Prostate gland (tissue), 2 donors: Measurements from ENCODE around the gene BANK1. TPM values are rescaled to one million over a fixed set of nuclear protein-coding genes. Genes with fewer than 3 reads are reported as not detected.

ENCODE experiments used
- DNase-seq: peaks from one replicate; pipeline ENCODE4 v3.0.0-alpha.2; 2019; ENCODE audit warnings: low spot score
- H3K27ac ChIP-seq, 2 donors: fragments of 200-600 bp; sonication (generic); 2 replicates each; pipeline ENCODE4 v1.5.1; 2017 to 2019
- H3K27me3 ChIP-seq: fragments of 200-600 bp; sonication (generic); replicated peaks from 2 replicates; pipeline ENCODE4 v1.5.1; 2019; ENCODE audit not compliant: insufficient read depth
- H3K36me3 ChIP-seq, 2 donors: fragments of 200-600 bp; sonication (generic); 1 replicate in 1 of 2; 2 replicates in 1 of 2; pipeline versions ENCODE4 v1.5.1 to v1.8.1; 2017 to 2019
- H3K4me1 ChIP-seq: fragments of 200-600 bp; sonication (generic); replicated peaks from 2 replicates; pipeline ENCODE4 v1.5.1; 2019
- H3K4me3 ChIP-seq, 2 donors: fragments of 200-600 bp; sonication (generic); 2 replicates each; pipeline ENCODE4 v1.5.1; 2017 to 2019
- H3K9me3 ChIP-seq: fragments of 200-600 bp; sonication (generic); 2 replicates; pipeline ENCODE4 v1.5.1; 2017
- POLR2A ChIP-seq: fragments of 450-650 bp; IDR thresholded peaks from one replicate; pipeline ENCODE4 v1.6.1; 2016; ENCODE audit warnings: antibody characterized with exemption, mild to moderate bottlenecking
- POLR2AphosphoS5 ChIP-seq: sonication (generic); formaldehyde crosslinking; IDR thresholded peaks from one replicate; pipeline ENCODE4 v1.6.1; 2017; ENCODE audit warnings: antibody characterized with exemption
- WGBS: methylation state at CpG from one replicate; pipeline ENCODE4 v1.1.5; 2018; 5-methylcytosine and 5-hydroxymethylcytosine counted together
- intact Hi-C: fragments of 100-400 bp; cut with DNase I; formaldehyde crosslinking; loops from one replicate; pipeline ENCODE4 v1.14.2; 2022
- total RNA-seq, 2 donors: library from RNA; depleted of rRNA; stranded (reverse); fragments of >200 nt; gene quantifications; one replicate each; pipeline ENCODE4 v1.1.0, GENCODE V29; 2016
- TF ChIP-seq, protein P1 (sequence below), 4 experiments: fragments of 200-600 bp in 2 of 4; fragments of 450-650 bp in 2 of 4; sonication (generic) in 2 of 4; IDR thresholded peaks; 1 replicate in 3 of 4; 2 replicates in 1 of 4; pipeline ENCODE4 v1.5.1; 2016 to 2019; ENCODE audit warnings: antibody characterized with exemption in 4 of 4, mild to moderate bottlenecking in 2 of 4, moderate library complexity in 2 of 4

BANK1 gene
- total RNA-seq, 2 donors from 2014 or later, result 3.3 to 10.3 TPM

DNA sequence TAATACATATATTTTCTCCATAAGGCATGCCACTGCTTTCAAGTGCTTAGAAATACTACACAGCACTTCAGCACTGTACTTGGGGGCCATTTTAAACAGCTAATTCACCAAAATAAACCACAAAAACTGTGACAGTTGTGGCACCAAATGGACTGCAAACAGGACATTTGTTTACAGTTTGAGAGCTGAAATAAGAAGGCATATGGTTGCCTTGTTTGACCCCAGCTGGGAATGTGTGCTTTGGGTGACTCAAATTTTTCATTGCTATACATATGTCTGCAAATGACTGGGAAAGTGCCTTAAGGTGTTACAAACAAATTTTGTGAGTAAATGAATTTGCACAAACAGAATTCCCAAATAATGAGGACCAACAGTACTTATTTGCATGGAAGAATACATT, 124.2 kb downstream of the BANK1 start:
- intact Hi-C loops, result no loop called here
- no peak overlapping the region for H3K27ac ChIP-seq
- TF ChIP-seq POLR2AphosphoS5 (no peak), POLR2A (no peak)
- TF ChIP-seq, protein P1, sequence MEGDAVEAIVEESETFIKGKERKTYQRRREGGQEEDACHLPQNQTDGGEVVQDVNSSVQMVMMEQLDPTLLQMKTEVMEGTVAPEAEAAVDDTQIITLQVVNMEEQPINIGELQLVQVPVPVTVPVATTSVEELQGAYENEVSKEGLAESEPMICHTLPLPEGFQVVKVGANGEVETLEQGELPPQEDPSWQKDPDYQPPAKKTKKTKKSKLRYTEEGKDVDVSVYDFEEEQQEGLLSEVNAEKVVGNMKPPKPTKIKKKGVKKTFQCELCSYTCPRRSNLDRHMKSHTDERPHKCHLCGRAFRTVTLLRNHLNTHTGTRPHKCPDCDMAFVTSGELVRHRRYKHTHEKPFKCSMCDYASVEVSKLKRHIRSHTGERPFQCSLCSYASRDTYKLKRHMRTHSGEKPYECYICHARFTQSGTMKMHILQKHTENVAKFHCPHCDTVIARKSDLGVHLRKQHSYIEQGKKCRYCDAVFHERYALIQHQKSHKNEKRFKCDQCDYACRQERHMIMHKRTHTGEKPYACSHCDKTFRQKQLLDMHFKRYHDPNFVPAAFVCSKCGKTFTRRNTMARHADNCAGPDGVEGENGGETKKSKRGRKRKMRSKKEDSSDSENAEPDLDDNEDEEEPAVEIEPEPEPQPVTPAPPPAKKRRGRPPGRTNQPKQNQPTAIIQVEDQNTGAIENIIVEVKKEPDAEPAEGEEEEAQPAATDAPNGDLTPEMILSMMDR (IDR thresholded peaks at IDR 0.05), result no peak

DNA sequence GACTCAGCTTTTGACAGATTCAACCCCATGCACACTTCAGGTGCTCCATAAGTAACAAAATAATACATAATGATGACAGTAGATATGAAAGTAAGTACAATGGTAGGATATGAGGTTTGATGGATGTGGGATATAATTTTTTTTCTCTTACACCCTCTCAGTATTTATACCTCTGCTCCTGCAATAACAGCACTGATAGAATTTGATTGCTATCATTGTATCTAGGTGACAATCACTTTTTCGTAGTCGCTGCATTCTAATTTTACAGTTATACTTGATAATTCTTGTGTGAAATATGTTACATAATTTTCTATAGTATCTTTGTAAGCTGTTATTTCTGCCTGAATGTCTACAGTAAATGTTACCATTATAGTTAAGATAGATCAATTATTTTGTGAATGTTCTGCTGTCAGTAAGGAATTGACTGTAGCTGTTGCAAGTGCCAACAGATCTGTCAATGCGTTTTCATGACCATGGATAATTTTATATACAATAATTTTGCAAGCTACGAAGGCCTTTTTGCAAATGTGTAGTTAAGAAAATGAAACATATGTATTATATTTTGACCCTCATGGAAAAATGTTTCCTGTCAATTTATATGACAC, 128.9 kb downstream of the BANK1 start:
- Histone ChIP-seq H3K4me1 (no peaks in the 10 kb centered on the region), H3K27ac (no peak overlapping the region), H3K27me3 (no peaks in the 10 kb centered on the region), H3K9me3 (no peaks in the 10 kb centered on the region), H3K36me3 (no peaks in the 10 kb centered on the region), H3K4me3 (no peak overlapping the region)
- TF ChIP-seq POLR2A (no peak), POLR2AphosphoS5 (no peak)
- TF ChIP-seq, protein P1 (IDR thresholded peaks at IDR 0.05), result no peak
- DNase-seq, result no peak
- 93% methylated on average over 4 of the region's 4 CpGs for WGBS
- intact Hi-C loops, result no loop called here

More for the DNA sequence above, 124.2 kb downstream of the BANK1 start:
- Histone ChIP-seq H3K4me3 (no peak overlapping the region), H3K27me3 (no peaks in the 10 kb centered on the region), H3K4me1 (no peaks in the 10 kb centered on the region), H3K36me3 (no peaks in the 10 kb centered on the region), H3K9me3 (no peaks in the 10 kb centered on the region)
- DNase-seq, result no peak

DNA sequence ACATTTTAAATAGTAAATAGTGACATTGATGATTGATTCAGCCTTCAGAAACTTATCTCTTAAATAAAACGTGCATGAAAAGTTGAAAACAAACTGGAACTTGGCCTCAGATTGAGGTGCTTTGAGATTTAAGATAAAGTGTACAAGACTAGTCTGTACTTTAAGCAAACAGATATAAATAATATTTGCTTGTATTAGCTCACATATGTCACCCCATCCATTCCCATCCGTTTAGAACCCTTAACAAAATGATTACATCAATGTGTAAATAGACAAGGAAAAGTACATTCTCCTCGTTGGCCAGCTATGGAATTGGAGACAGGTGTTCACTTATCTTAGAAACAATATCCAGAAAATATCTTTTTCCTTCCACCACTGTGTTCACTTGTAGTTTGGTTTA, 130.8 kb downstream of the BANK1 start:
- H3K27ac ChIP-seq, result no peak overlapping the region
- H3K9me3 ChIP-seq, result no peaks in the 10 kb centered on the region
- WGBS, result 26% methylated on average over 3 of the region's 3 CpGs
- H3K4me3 ChIP-seq, result no peak overlapping the region
- H3K27me3 ChIP-seq, result no peaks in the 10 kb centered on the region
- peak; percentile 13 for DNase-seq
- intact Hi-C loops, result no loop called here
- TF ChIP-seq POLR2AphosphoS5 (peak; percentile 35), POLR2A (no peak)
- TF ChIP-seq, protein P1 (IDR thresholded peaks at IDR 0.05), result no peak
- H3K36me3 ChIP-seq, result no peaks in the 10 kb centered on the region
- H3K4me1 ChIP-seq, result no peaks in the 10 kb centered on the region

DNA sequence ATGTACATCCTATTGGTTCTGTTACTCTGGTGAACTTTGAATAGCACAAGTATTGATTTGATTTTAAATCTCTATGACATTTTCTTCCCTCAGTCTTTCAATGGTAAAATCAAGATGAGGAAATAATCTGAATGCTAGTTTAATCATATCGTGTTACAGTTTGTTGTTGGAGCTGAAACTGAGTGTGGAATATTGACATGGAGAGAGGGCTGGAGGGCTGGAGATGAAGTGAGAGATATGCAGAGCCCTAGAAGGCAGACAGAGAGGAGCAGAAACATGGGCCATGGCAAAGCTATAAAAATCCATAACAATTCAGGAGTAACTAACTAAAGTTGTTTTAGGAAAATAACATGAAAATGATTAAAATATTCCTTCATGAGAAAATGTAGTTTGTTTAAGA, 141.1 kb downstream of the BANK1 start:
- WGBS, result 40% methylated on average over 1 of the region's 1 CpG
- no peaks in the 10 kb centered on the region for H3K9me3 ChIP-seq
- no peak overlapping the region for H3K4me3 ChIP-seq
- TF ChIP-seq, protein P1 (IDR thresholded peaks at IDR 0.05), result no peak
- TF ChIP-seq POLR2A (no peak), POLR2AphosphoS5 (no peak)
- no peaks in the 10 kb centered on the region for H3K27me3 ChIP-seq
- H3K4me1 ChIP-seq, result no peaks in the 10 kb centered on the region
- no peak overlapping the region for H3K27ac ChIP-seq
- intact Hi-C loops, result no loop called here
- DNase-seq, result no peak
- no peaks in the 10 kb centered on the region for H3K36me3 ChIP-seq

DNA sequence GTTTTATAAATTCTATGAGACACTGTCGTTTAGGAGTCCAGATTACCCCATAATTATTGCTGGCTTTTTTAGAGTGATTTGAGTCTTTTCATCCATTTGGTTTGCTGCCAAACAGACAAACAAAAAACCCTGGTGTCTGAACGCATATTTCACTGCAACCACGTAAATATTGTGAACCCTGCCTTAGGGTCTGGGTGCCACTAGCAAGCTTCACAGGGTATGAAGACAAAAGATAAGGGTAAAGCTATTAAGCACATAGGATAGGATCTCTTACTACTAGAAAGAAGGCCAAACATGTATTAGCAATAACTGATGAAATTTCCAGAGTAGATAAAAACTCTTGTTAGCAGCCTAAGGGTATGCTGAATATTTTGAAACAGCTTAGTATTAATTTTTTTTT, 143.3 kb downstream of the BANK1 start:
- H3K27ac ChIP-seq, result no peak overlapping the region
- H3K4me1 ChIP-seq, result no peaks in the 10 kb centered on the region
- TF ChIP-seq, protein P1 (IDR thresholded peaks at IDR 0.05), result no peak
- TF ChIP-seq POLR2AphosphoS5 (no peak), POLR2A (no peak)
- H3K4me3 ChIP-seq, result no peak overlapping the region
- 55% methylated on average over 3 of the region's 3 CpGs for WGBS
- no peaks in the 10 kb centered on the region for H3K27me3 ChIP-seq
- no peaks in the 10 kb centered on the region for H3K36me3 ChIP-seq
- no peaks in the 10 kb centered on the region for H3K9me3 ChIP-seq
- DNase-seq, result no peak
- intact Hi-C loops, result no loop called here
